DOHH2 (cell line): Measurements from ENCODE around the gene KCNK17.

ENCODE experiments used
- EZH2phosphoT487 ChIP-seq: fragments of 200-600 bp; sonication (generic); IDR thresholded peaks from 2 replicates; pipeline ENCODE4 v1.6.1; 2017; ENCODE audit warnings: borderline replicate concordance, mild to moderate bottlenecking, antibody characterized with exemption, low read length, moderate library complexity, mixed read lengths
- TF ChIP-seq, protein P1 (sequence below): fragments of 200-600 bp; sonication (generic); IDR thresholded peaks from one replicate; pipeline ENCODE4 v1.5.1; 2014; ENCODE audit warnings: antibody characterized with exemption, mild to moderate bottlenecking, low read depth, low read length; ENCODE audit not compliant: poor library complexity, severe bottlenecking

DNA sequence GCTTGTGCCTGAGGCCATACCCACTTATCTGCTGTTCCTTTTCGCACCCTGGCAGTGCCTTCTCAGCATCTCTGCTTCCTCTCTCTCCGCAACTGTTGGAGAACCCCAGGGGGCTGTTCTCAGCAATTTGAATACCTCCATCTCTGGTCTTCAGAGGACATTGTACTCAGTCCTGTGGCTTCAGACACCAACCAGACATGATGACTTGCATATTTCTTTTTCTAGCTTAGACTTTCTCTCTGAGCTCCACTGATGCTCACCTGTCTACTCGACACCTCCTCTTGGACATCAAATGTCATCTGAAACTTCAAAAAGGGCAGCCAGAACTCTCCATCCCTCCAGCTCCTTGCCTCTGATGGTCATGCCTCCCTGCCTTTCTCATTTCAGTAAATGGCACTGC is 27.1 kb upstream of the KCNK17 start:
- TF ChIP-seq, protein P1, sequence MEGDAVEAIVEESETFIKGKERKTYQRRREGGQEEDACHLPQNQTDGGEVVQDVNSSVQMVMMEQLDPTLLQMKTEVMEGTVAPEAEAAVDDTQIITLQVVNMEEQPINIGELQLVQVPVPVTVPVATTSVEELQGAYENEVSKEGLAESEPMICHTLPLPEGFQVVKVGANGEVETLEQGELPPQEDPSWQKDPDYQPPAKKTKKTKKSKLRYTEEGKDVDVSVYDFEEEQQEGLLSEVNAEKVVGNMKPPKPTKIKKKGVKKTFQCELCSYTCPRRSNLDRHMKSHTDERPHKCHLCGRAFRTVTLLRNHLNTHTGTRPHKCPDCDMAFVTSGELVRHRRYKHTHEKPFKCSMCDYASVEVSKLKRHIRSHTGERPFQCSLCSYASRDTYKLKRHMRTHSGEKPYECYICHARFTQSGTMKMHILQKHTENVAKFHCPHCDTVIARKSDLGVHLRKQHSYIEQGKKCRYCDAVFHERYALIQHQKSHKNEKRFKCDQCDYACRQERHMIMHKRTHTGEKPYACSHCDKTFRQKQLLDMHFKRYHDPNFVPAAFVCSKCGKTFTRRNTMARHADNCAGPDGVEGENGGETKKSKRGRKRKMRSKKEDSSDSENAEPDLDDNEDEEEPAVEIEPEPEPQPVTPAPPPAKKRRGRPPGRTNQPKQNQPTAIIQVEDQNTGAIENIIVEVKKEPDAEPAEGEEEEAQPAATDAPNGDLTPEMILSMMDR: no peak
- no peak for TF ChIP-seq EZH2phosphoT487
